Measurements from ENCODE around the gene TLCD3A.

- TF ChIP-seq CTCF (IDR thresholded peaks at IDR 0.05): no peak
- no peak for TF ChIP-seq POLR2A (IDR thresholded peaks at IDR 0.05)
Observed at GRCh38 chr17:745406-745805, 13.0 kb downstream of the TLCD3A start.

Measured in thyroid gland (tissue), 4 donors.